NOMO-1 (cell line): Measurements from ENCODE around the gene RABGAP1L.
"Not testable (repeated sequence)": the region's sequence is repeated elsewhere in the genome, so short reads cannot be mapped to it uniquely, and the experiment has no call there.

ENCODE experiments used
- DNase-seq, 2 experiments: peaks; one replicate each; lab custom pipeline; 2025; ENCODE audit not compliant: unreplicated experiment in 2 of 2; lab: John Stamatoyannopoulos, UW

The RABGAP1L gene

DNA sequence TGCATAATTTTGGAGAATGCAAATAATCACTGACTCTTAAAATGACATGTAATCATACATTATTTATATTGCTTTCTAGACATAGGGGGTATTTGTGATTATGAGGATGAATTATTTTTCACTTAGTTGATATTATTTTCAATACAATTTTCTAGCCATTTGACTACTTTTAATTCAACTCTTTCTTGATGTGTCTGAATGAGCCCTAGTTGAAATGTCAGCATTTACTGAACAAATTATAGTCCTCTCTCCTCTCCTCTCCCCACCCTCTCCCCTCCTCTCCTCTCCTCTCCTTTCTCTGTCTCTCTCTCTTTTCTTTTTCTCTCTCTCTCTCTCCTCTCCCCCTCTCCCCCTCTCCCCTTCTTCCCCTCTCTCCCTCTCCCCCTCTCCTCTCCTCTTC lies 483.1 kb downstream of the RABGAP1L start:
- DNase-seq: no peak

DNA sequence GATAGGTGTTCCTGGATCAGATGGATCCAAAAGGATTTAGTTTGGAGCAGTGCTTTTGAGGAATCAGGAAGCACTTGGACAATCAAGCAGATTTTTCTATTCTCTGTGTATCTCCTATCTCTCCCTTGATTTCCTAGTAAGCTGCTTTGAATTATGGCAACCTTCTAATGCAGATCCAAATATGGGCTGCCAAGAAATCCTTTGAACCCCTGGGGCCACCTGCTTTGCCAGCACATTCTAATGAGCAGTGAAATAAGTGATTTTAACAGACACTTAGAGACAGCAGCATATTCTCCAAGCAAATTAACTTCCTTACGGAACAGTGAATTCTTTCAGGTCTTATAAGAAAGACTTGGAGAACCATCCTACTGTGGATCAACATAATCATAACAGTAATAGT lies 483.9 kb downstream of the RABGAP1L start:
- no peak for DNase-seq

GRCh38 chr1:174649572-174649971 lies 490.3 kb downstream of the RABGAP1L start:
- not testable (repeated sequence) for DNase-seq

DNA sequence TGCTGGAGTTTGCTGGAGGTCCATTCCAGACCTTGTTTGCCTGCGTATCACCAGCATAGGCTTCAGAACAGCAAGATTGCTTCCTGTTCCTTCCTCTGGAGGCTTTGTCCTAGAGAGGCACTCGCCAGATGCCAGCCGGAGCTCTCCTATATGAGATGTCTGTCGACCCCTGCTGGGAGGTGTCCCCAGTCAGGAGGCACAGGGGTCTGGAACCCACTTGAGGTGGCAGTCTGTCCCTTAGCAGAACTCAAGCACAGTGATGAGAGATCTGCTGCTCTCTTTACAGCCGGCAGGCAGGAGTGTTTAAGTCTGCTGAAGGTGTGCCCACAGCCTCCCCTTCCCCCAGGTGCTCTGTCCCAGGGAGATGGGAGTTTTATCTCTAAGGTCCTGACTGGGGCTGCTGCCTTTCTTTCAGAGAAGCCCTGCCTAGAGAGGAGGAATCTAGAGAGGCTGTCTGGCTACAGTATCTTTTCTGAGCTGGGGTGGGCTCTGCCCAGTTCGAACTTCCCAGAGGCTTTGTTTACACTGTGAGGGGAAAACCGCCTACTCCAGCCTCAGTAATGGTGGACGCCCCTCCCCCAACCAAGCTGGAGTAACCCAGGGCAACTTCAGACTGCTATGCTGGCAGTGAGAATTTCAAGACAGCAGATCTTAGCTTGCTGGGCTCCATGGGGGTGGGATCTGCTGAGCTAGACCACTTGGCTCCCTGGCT lies 493.4 kb downstream of the RABGAP1L start:
- no peak for DNase-seq

DNA sequence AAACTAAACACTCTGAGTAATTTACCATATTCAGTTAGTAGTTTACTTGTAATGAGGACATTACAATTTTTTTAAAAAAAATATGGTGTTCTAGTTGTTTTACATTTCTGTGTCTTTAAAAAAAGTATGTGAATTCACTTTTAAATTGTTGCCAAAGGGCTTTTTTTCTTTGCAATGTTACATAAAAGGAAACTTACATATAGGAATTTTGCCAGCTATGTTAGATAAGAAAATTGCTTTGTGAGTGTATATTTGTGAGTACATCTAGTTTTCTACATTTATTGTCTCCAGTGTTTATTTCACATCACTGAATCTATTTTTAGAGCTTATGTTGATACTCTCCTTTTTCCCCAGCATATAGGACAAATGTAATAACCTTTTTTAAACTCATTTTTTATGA lies 495.2 kb downstream of the RABGAP1L start:
- no peak for DNase-seq

DNA sequence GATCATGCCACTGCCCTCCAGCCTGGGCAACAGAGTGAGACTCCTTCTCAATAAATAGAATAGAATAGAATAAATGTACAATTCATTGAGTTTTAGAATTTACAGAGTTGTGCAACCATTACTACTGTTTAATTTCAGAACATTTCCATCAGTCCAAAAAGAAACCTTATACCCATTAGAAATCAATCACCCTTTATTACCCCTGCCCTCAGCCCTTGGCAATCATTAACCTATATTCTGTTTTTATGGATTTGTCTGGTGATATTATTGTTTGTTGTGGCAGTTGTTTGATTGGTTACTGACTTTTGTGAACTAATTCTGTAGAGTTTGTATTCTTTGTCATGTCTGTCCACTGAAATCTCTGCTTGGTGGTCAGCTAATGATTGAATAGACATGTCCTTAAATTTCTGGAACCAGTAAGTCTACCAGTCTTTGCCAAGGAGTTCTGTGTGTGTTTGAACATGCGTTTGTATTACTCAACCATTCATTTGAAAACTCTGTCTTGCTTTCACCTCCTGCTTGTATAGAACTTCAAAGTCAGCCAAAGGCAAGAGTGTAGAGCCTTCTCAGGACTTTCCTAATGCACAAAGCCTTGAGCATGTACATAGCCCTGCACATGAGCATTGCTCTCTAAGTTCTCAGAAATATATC lies 497.2 kb downstream of the RABGAP1L start:
- DNase-seq: no peak

DNA sequence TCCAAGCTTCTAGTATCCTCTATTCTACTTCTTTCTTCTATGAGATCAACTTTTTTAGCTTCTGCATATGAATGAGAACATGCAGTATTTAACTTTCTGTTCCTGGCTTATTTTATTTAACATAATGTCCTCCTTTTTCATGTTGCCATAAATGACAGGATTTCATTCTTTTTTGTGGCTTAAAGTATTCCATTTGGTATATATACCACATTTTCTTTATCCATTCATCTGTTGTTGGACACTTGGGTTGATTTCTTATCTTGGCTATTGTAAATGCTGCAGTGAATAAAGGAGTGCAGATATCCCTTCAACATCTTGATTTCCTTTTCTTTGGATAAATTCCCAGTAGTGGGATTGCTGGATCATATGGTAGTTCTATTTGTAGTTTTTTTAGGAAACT lies 498.1 kb downstream of the RABGAP1L start:
- DNase-seq: no peak

DNA sequence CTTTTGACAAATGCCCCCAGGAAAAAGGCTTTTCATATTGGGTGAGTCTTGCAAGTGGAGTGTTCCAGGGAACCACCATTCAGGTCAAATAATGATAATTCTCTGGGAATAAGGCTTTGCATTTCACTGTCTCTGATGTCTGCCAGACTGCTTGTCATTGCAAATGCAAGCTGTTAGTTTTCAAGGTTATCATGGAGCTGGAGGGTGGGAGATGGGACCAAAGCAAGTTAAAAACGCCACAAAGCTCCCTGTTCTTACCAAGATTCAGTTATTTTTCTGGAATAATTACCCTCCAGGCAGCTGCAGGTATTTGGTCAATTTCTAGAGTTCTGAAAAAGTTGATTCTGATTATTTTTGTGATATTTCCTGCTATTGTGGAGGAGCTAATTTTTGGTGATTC lies 498.6 kb downstream of the RABGAP1L start:
- no peak for DNase-seq

- no peak for DNase-seq
Measured at GRCh38 chr1:174659823-174660222, 500.5 kb downstream of the RABGAP1L start.

DNA sequence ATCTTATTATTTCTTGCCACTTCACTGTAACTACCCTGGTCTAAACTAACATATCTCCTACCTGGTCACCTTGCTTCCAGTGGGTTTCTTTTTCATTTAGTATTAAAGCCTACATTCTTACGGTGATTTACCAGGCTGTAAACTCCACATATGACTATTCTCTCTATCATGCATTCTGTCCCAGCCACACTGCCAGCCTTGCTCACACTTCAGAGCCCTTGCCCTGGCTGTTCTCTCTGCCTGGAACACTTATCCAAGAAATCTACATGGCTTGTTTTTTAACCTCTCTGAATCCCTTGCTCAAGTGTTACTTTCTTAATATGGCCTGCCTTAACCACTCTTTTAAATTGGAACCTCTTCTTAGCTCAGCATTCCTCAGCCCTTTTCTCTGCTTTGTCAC lies 501.2 kb downstream of the RABGAP1L start:
- DNase-seq: no peak

GRCh38 chr1:174663358-174663757 lies 504.0 kb downstream of the RABGAP1L start:
- no peak for DNase-seq

- no peak for DNase-seq
Measured at GRCh38 chr1:174666248-174666647, 506.9 kb downstream of the RABGAP1L start.

GRCh38 chr1:174671826-174672225 lies 512.5 kb downstream of the RABGAP1L start:
- no peak for DNase-seq

- no peak for DNase-seq
Measured at GRCh38 chr1:174676856-174677255, 517.5 kb downstream of the RABGAP1L start.

DNA sequence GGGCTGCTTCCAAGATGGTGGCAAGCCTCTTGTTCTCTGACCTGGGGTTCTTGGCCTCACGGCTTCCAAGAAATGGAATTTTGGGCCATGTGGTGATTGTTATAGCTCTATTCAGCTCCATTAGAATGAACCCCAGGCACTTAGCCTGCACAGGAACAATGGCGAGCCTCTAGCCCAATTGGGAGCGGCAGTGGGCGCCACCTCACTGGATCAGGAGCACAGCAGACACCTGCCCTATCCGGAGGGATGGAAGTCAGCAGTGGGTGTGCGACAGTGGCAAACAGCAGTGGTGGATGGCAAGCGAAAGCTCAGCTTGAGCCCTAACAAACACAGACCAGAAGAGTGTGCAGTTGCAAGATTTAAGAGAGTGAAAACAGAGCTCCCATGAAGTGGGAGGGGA lies 519.3 kb downstream of the RABGAP1L start:
- no peak for DNase-seq

GRCh38 chr1:174680101-174680500 lies 520.8 kb downstream of the RABGAP1L start:
- no peak for DNase-seq

GRCh38 chr1:174682419-174683008 lies 523.2 kb downstream of the RABGAP1L start:
- no peak for DNase-seq

GRCh38 chr1:174686213-174686612 lies 526.9 kb downstream of the RABGAP1L start:
- no peak for DNase-seq

DNA sequence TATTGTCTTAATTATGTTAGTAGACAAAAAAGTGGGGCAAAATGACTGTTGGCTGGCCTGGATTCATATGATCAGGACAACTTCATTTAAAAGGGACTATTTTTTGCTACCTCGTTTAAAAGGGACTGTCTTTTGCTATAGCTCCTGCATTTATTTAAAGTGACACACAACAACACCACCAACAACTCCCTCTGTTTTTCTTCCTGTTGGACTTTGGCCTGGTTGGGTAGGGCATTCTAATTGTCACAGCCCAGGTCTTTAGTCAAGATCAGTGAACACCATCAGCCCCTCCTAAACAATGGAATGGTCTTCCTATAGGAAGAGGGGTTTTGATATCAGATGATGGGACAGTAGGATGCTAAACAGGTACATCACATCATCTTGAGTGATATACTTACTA lies 530.2 kb downstream of the RABGAP1L start:
- no peak for DNase-seq

- DNase-seq: no peak
Measured at GRCh38 chr1:174690266-174690665, 530.9 kb downstream of the RABGAP1L start.

DNA sequence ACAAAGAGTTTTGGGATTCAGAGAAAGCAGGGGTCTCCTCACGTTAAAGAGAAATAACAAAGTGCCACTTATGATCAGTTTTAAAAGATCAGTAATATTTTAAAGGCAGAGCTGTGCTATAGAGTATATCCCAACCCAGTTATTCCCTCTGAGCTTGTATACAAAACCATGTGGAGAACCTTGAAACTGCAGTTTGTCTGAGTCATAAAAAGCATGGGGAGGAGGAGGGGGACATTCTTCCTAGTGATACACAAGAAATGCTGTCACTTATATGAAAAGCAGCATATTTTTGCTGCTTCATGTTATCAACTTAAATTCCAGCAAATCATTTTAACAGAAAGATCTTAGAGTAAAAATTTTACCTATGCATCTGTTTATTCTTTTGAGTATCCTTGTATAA lies 533.0 kb downstream of the RABGAP1L start:
- no peak for DNase-seq

DNA sequence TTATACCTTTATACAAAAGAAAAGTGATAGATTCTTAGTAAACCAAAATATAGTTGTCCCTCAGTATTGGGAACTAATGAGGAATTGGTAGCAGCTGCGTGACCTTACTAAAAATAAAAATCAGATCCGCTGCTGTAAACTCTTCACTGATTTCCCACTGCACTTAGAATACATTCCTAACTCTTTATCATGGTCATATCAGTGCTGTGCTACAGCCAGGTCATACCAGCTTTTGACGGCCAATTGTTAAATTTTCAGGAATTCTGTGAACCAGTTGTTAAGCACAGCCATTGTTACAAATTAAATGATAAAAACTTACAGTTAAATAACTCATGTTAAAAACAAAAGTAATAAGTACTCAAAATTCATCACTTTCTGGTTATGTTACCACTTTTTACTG lies 533.8 kb downstream of the RABGAP1L start:
- DNase-seq: no peak
